ENCODE results near the gene THAP11. TPM values are rescaled to one million over a fixed set of nuclear protein-coding genes. Genes with fewer than 3 reads are reported as not detected.

The THAP11 gene
- total and polyA plus RNA-seq, 2 of the 4 experiments (the other 2 are of a cell fraction), result 13.3 to 14.5 TPM

GRCh38 chr16:67820608-67821259 is 21.4 kb upstream of the THAP11 start:
- in situ Hi-C loops (cut with MboI; ENCODE audit: low sequenced_read_pairs), result no loop called here
- Histone ChIP-seq H4K5ac (ENCODE audit: low read depth, low read length) (no peak overlapping the region), H3K18ac (ENCODE audit: low read depth, low read length) (no peak overlapping the region), H3K36me3 (ENCODE audit: control insufficient read depth, insufficient read depth, low read length) (peaks cover 1% of the 10 kb centered on the region), H2BK120ac (ENCODE audit: low read depth, low read length) (no peak overlapping the region), H3K4me2 (ENCODE audit: low read depth, low read length) (no peak overlapping the region), H2AK5ac (ENCODE audit: low read depth, low read length) (no peak overlapping the region), H3K14ac (replicated peaks; ENCODE audit: low read depth, low read length) (no peak overlapping the region), H3K79me1 (ENCODE audit: low read depth in 1 of 2, low read length in 2 of 2) (no peaks in the 10 kb centered on the region), H2AK9ac (replicated peaks; ENCODE audit: low read depth, low read length, poor library complexity) (no peak overlapping the region), H3K9me1 (ENCODE audit: insufficient read depth, low read length) (no peaks in the 10 kb centered on the region), H2BK20ac (ENCODE audit: low read depth, low read length) (no peak overlapping the region), H3K4me1 (ENCODE audit: control insufficient read depth, insufficient read depth, low read length) (no peaks in the 10 kb centered on the region), H3K56ac (ENCODE audit: extremely low read depth, insufficient read depth, low read length) (no peak overlapping the region), H3K27ac (ENCODE audit: insufficient read depth, low read length) (no peak overlapping the region), H3K9me3 (ENCODE audit: control insufficient read depth, insufficient read depth, low read length) (no peaks in the 10 kb centered on the region), H4K91ac (ENCODE audit: insufficient read depth, low read depth, low read length) (no peak overlapping the region), H2BK15ac (ENCODE audit: low read depth, low read length) (no peak overlapping the region), H3K9ac (ENCODE audit: low read depth, low read length) (no peak overlapping the region), H2BK5ac (ENCODE audit: low read depth, low read length, poor library complexity, severe bottlenecking) (no peak overlapping the region), H2AFZ (replicated peaks; ENCODE audit: low read length, poor library complexity) (no peak overlapping the region), H3K23ac (ENCODE audit: low read depth, low read length) (no peak overlapping the region), H3K4me3 (ENCODE audit: insufficient read depth, low read depth, low read length) (no peak overlapping the region), H4K20me1 (ENCODE audit: insufficient read depth, low read length) (no peaks in the 10 kb centered on the region), H3K4ac (ENCODE audit: low read depth, low read length) (no peak overlapping the region), H4K8ac (ENCODE audit: low read depth in 2 of 2, low read length in 2 of 2) (no peak overlapping the region), H3K27me3 (ENCODE audit: control insufficient read depth, insufficient read depth, low read length) (no peaks in the 10 kb centered on the region)
- intact Hi-C loops (cut with micrococcal nuclease), result no loop called here
- ChIA-PET POLR2A (ENCODE audit: unreplicated experiment) (no interaction called here), CTCF (no interaction called here)
- no peak for ATAC-seq (ENCODE audit: low read depth)
- BruUV-seq (replicated peaks), result no TSS peak
- no peak for DNase-seq
- TF ChIP-seq CHD1 (IDR thresholded peaks at IDR 0.05; ENCODE audit: low read depth, low read length) (no peak), RAD21 (IDR thresholded peaks at IDR 0.05; ENCODE audit: low read length) (no peak), USF2 (IDR thresholded peaks at IDR 0.05; ENCODE audit: low read depth, low read length) (no peak), NFE2L2 (IDR thresholded peaks at IDR 0.05; ENCODE audit: low read depth, low read length) (no peak), MAFK (IDR thresholded peaks at IDR 0.05; ENCODE audit: low read depth, low read length) (no peak)
- 79% methylated on average over 7 of the region's 11 CpGs; no CpG with 5 or more reads in 1 of the 2 experiments for WGBS, 2 experiments (ENCODE audit: extremely low coverage in 2 of 2, insufficient read length in 1 of 2)
- dilution Hi-C loops (cut with HindIII; ENCODE audit: low sequenced_read_pairs, unreplicated experiment), result no loop called here
